HEK293 (cell line): ENCODE results near the gene KLK4.

Experiments used
- ZBTB1 ChIP-seq: fragments of 450-650 bp; formaldehyde crosslinking; IDR thresholded peaks from 2 replicates; pipeline ENCODE4 v1.5.1; 2016; ENCODE audit warnings: missing biosample characterization, missing genetic modification characterization
- ZEB2 ChIP-seq: fragments of 450-650 bp; formaldehyde crosslinking; IDR thresholded peaks from 2 replicates; pipeline ENCODE4 v1.5.1; 2016; ENCODE audit warnings: missing biosample characterization, missing genetic modification characterization
- TF ChIP-seq, protein P1 (sequence below): fragments of 450-650 bp; formaldehyde crosslinking; IDR thresholded peaks from 2 replicates; pipeline ENCODE4 v1.5.1; 2016; ENCODE audit warnings: missing biosample characterization, missing genetic modification characterization

DNA sequence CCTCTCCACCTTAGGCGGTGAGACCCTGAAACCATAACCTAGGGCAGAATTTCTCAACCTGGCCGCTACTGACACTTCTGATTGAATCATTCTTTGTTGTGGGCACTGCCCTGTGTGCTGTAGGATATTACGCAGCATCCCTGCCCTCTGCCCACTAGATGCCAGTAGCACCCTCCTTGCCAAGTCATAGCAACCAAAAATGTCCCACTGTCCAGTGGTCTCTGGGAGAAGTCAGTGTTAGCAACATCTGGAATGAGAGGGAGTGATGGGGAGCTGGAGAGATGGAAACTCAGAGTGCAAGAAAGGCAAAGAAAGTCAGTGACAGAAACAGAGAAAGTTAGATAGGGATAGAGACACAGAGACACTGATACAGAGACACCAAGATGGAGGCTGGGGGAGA lies 13.6 kb downstream of the KLK4 start:
- TF ChIP-seq ZEB2 (tag by site-specific recombination) (no peak), ZBTB1 (tag by site-specific recombination) (no peak)
- TF ChIP-seq, protein P1, sequence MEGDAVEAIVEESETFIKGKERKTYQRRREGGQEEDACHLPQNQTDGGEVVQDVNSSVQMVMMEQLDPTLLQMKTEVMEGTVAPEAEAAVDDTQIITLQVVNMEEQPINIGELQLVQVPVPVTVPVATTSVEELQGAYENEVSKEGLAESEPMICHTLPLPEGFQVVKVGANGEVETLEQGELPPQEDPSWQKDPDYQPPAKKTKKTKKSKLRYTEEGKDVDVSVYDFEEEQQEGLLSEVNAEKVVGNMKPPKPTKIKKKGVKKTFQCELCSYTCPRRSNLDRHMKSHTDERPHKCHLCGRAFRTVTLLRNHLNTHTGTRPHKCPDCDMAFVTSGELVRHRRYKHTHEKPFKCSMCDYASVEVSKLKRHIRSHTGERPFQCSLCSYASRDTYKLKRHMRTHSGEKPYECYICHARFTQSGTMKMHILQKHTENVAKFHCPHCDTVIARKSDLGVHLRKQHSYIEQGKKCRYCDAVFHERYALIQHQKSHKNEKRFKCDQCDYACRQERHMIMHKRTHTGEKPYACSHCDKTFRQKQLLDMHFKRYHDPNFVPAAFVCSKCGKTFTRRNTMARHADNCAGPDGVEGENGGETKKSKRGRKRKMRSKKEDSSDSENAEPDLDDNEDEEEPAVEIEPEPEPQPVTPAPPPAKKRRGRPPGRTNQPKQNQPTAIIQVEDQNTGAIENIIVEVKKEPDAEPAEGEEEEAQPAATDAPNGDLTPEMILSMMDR (tag by site-specific recombination): 0 out of 2 replicates have a peak, but pooled peaks have one; percentile 34
